Activated CD4-positive, alpha-beta T cell treated with anti-CD3 and anti-CD28 coated beads for 36 hours (primary cell): ENCODE results near the gene TTLL11. TPM values are rescaled to one million over a fixed set of nuclear protein-coding genes. Genes with fewer than 3 reads are reported as not detected.
"Not testable (repeated sequence)": the region's sequence is repeated elsewhere in the genome, so short reads cannot be mapped to it uniquely, and the experiment has no call there.

Source experiments
- ATAC-seq: fragments of 200-7000 bp; cut with Tn5 transposase; one replicate; pipeline ENCODE4 v1.10.0; 2021; ENCODE audit warnings: mild to moderate bottlenecking, moderate library complexity
- CTCF ChIA-PET: fragments of 350-600 bp; sonication (Branson Sonifier 250); formaldehyde crosslinking; loops from one replicate; lab custom pipeline; 2021; ENCODE audit warnings: antibody characterized with exemption; lab: Charles Lee
- POLR2A ChIA-PET: fragments of 350-600 bp; sonication (Branson Sonifier 250); formaldehyde crosslinking; loops from one replicate; lab custom pipeline; 2021; ENCODE audit warnings: antibody characterized with exemption, inconsistent platforms; lab: Charles Lee
- DNase-seq: peaks from one replicate; pipeline ENCODE4 v3.0.0-alpha.2; 2020
- H3K27ac Mint-ChIP-seq: one replicate; pipeline ENCODE4 v1.8.0; 2021; ENCODE audit warnings: mixed read lengths
- H3K27me3 Mint-ChIP-seq: one replicate; pipeline ENCODE4 v1.8.0; 2021; ENCODE audit warnings: mixed read lengths
- H3K36me3 Mint-ChIP-seq: one replicate; pipeline ENCODE4 v1.8.0; 2021; ENCODE audit warnings: low read depth, mixed read lengths
- H3K4me1 Mint-ChIP-seq: one replicate; pipeline ENCODE4 v1.8.0; 2021; ENCODE audit warnings: mixed read lengths
- H3K4me3 Mint-ChIP-seq: one replicate; pipeline ENCODE4 v1.8.0; 2021; ENCODE audit warnings: mild to moderate bottlenecking, moderate library complexity, mixed read lengths
- H3K9me3 Mint-ChIP-seq: one replicate; pipeline ENCODE4 v1.8.0; 2021; ENCODE audit warnings: low read depth, mixed read lengths
- intact Hi-C, 2 experiments: fragments of 100-400 bp; cut with DNase I in 1 of 2; cut with micrococcal nuclease in 1 of 2; formaldehyde crosslinking; loops; one replicate each; pipeline versions ENCODE4 v1.14.2 to v1.15.1; 2022 to 2024; cut with DNase I, micrococcal nuclease
- total RNA-seq, 2 experiments: library from RNA; stranded (reverse); gene quantifications; one replicate each; pipeline ENCODE4 v1.2.3, GENCODE V29; 2021

Gene TTLL11
- total RNA-seq, 2 experiments from 2014 or later, result 1.3 to 1.8 TPM

DNA sequence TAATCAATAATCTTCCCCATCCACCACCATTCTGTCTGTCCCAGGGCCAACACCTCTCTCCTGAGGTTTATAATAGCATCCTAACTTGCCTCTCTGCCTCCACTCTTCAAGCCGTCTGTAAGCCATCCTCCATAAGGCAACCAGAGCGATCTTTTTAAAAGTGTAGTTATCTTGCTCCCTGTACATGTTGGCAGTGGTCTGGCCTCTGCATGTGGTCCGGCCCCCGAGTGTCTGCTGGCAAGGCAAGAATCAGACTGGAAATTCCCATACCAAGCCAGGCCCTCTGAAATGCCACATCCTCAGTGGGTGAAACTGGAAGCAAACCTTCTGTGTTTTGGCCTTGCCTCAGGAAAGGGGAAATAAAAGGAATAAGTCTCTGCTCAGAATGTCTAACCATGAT, 17.0 kb downstream of the TTLL11 start:
- no peak overlapping the region for H3K4me3 Mint-ChIP-seq
- no peak for DNase-seq
- ChIA-PET CTCF (interaction anchor here (1.0 kb wide), 1 partner anchor 23 kb away, joined by 5 read pairs; no protein-coding TSS in a partner anchor), POLR2A (no interaction called here)
- no peak for ATAC-seq
- no peaks in the 10 kb centered on the region for H3K27me3 Mint-ChIP-seq
- peaks cover 14% of the 10 kb centered on the region for H3K9me3 Mint-ChIP-seq
- H3K4me1 Mint-ChIP-seq, result no peaks in the 10 kb centered on the region
- intact Hi-C loops, result no loop called here
- no peak overlapping the region for H3K27ac Mint-ChIP-seq
- peaks cover 9% of the 10 kb centered on the region for H3K36me3 Mint-ChIP-seq

DNA sequence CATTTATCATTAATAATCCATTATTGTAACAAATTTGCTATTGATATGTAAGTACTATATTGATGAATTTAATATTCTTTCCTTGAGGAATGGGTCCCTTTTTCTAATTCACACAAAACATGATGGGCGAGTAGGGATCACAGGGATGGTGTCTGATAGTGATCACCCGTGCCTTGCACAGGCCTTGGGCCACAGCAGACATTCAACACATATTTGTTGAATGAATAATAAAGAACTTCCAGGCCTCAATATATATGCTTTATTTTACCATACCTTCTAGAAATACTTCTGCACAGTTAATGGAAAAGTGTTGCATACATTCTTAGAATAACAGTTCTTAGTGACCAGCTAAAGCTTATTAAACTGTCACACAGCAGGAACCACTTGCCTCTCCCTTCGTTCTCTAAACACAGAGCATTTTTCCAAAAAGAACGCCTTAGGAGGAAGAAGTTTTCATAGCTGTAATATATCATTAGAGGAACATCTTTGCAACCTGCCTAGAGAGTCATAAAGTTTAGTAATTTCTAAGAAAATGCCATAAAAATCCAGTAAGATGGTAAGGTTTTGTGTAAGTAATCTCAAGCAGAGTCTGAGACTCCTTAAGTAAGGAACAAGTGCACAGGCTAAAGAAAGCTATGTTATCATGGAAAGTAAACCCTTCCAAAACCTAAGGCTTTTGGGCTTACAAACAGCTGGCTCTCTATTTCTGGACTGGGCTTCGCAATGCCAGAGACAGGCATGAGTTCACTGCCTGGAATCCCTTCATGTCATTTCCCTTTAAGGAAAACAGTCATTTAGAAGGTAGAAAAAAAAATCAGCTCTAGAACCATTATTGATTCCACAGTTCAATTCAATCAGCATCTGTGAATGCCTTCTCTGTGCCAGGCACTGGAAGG, 17.7 kb downstream of the TTLL11 start:
- Mint-ChIP-seq H3K4me1 (no peaks in the 10 kb centered on the region), H3K36me3 (peaks cover 9% of the 10 kb centered on the region), H3K27ac (no peak overlapping the region), H3K4me3 (no peak overlapping the region), H3K27me3 (no peaks in the 10 kb centered on the region), H3K9me3 (peaks cover 14% of the 10 kb centered on the region)
- ChIA-PET CTCF (interaction anchor here (0.5 to 1.0 kb wide), 3 partner anchors 24 to 272 kb away, joined by 3 to 5 read pairs (median 3); no protein-coding TSS in a partner anchor), POLR2A (no interaction called here)
- no peak for DNase-seq
- intact Hi-C loops, result no loop called here
- no peak for ATAC-seq

DNA sequence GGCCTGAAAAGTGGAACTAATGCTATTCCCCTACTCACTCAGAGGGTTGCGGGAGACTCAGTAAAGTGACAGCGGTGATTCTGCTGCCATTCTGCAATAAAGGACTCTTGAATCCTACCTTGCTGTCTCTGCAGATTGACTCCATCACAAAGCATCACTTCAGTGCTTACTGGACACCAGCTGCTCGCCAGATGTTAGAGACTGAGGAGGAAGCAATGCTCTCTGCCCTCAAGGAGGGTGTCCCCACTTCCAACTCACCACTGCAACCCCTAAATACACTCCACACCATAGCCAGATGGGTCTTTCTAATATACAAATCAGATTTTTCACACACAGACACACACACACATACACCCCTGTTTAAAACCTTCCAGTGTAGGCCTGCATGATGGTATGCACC, 21.4 kb downstream of the TTLL11 start:
- H3K4me1 Mint-ChIP-seq, result no peaks in the 10 kb centered on the region
- no peak overlapping the region for H3K4me3 Mint-ChIP-seq
- H3K36me3 Mint-ChIP-seq, result peaks cover 3% of the 10 kb centered on the region
- no peak overlapping the region for H3K27ac Mint-ChIP-seq
- ChIA-PET POLR2A (interaction anchor here (0.6 kb wide), 1 partner anchor 752 kb away, joined by 12 read pairs; no protein-coding TSS in a partner anchor), CTCF (no interaction called here)
- intact Hi-C loops, result no loop called here
- peaks cover 3% of the 10 kb centered on the region for H3K9me3 Mint-ChIP-seq
- H3K27me3 Mint-ChIP-seq, result no peaks in the 10 kb centered on the region
- no peak for ATAC-seq
- DNase-seq, result no peak

DNA sequence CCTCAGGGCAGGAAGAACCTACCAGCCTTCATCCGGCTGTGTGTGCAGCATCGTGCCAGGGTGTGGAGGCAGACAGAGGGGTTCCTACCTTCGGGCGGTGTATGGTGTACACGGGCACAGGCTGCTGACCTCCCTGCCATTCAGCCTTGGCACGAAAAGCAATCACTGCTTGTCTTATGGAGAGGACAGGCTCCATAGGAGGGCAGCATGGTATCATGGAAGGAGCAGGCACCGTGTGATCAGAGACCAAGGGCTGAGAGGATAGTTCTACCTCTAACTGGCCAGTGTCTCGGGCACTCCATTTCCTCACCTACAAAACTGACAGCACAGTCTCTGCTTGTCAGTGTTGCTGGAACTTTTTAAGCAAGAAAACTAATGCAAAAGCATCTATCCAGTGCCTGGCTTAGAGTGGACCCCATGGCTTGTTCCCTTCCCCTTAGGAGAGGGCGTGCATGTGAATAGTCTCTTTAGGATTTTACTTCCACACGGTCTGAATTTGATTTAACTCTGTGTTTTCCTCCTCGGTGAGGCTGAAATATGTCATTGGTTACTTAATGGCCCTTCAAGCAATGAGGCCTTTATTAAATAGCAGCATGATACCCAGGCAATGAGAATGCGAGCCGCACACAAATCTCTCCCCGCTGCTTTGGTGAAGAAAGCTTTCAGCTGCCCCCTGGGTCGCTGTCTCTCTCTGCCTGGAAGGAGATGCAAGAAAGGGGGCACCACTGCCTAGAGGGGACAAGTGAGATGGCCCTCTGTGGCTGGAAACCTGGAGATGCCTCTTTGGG, 22.2 kb downstream of the TTLL11 start:
- POLR2A ChIA-PET, result no interaction called here
- ATAC-seq, result no peak
- CTCF ChIA-PET, result no interaction called here
- H3K27ac Mint-ChIP-seq, result no peak overlapping the region
- intact Hi-C loops, result no loop called here
- no peak for DNase-seq
- H3K9me3 Mint-ChIP-seq, result no peaks in the 10 kb centered on the region
- no peak overlapping the region for H3K4me3 Mint-ChIP-seq
- no peaks in the 10 kb centered on the region for H3K36me3 Mint-ChIP-seq
- no peaks in the 10 kb centered on the region for H3K27me3 Mint-ChIP-seq
- H3K4me1 Mint-ChIP-seq, result no peaks in the 10 kb centered on the region

DNA sequence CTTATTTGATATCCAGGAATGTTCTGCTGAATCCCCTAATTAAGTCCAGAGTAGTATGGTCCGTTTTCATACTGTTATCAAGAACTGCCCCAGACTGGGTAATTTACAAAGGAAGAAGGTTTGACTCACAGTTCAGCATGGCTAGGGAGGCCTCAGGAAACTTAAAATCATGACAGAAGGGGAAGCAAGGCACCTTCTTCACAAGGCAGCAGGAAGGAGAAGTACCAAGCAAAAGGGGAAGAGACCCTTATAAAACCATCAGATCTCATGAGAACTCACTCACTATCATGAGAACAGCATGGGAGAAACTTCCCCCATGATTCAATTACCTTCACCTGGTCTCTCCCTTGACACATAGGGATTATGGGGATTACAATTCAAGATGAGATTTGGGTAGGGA, 26.4 kb downstream of the TTLL11 start:
- H3K27ac Mint-ChIP-seq, H3K36me3 Mint-ChIP-seq, H3K27me3 Mint-ChIP-seq, H3K4me3 Mint-ChIP-seq, H3K9me3 Mint-ChIP-seq, CTCF ChIA-PET, POLR2A ChIA-PET, H3K4me1 Mint-ChIP-seq, intact Hi-C loops, DNase-seq, ATAC-seq: not testable (repeated sequence)

DNA sequence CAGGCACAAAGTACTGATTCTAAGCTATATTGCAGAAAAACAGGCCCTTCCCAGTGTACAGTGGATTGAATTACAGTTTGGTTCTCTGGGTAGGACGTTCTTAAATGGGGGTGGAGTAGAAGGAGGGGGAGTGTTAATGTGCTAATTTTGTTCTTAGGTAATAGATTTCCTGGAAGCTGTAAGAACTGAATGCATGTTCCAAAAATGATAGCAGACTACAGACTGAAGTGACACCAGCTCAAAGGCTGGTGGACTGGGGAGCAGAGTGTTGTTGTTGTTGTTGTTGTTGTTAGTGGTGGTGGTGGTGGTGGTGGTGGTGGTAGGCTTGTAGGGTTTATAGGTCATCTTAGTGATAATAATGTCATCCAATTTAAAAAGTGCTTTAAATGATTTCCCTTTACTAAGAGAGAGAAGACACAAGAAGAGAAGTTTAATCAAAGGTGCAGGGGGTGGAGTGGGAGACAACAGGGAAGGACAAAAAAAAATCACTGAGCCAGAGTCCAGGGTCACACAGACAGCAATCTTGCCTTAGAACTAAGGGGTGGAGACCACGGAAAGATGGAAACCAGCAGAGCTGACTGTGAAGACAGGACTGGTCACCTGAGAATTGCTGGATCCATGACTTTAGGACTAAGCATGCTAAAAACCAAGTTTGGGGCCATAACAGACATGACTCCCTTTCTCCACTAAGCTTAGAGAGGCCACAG, 27.0 kb downstream of the TTLL11 start:
- H3K27me3 Mint-ChIP-seq, result no peaks in the 10 kb centered on the region
- DNase-seq, result no peak
- H3K27ac Mint-ChIP-seq, result no peak overlapping the region
- H3K9me3 Mint-ChIP-seq, result no peaks in the 10 kb centered on the region
- peaks cover under 1% of the 10 kb centered on the region for H3K36me3 Mint-ChIP-seq
- H3K4me1 Mint-ChIP-seq, result no peaks in the 10 kb centered on the region
- CTCF ChIA-PET, result no interaction called here
- POLR2A ChIA-PET, result no interaction called here
- H3K4me3 Mint-ChIP-seq, result no peak overlapping the region
- ATAC-seq, result no peak
- intact Hi-C loops, result no loop called here

DNA sequence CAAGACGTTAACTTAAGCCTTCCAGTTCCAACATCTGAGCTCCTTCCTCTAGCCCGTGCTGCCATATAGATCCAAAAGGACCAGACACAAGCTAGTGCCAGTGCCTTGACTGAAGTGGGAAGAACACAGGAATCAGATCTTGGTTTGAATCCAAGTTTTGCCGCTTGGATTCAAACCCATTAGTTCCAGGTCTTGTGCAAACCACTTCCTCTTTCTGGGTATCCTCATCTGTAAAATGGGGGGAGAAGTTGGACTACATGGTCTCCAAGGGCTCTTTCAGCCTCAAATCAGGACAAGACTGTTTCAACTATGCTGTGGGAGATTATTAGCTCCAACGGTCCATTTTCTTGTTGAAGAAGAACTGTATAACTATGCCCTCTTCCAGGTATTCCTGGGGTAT, 32.6 kb downstream of the TTLL11 start:
- Mint-ChIP-seq H3K36me3 (peaks cover 3% of the 10 kb centered on the region), H3K4me1 (no peaks in the 10 kb centered on the region), H3K27ac (no peak overlapping the region), H3K4me3 (no peak overlapping the region), H3K27me3 (no peaks in the 10 kb centered on the region), H3K9me3 (no peaks in the 10 kb centered on the region)
- ATAC-seq, result no peak
- CTCF ChIA-PET, result interaction anchor here (0.7 kb wide), 1 partner anchor 13 kb away, joined by 3 read pairs; no protein-coding TSS in a partner anchor
- no peak for DNase-seq
- intact Hi-C loops, result no loop called here
- POLR2A ChIA-PET, result no interaction called here

DNA sequence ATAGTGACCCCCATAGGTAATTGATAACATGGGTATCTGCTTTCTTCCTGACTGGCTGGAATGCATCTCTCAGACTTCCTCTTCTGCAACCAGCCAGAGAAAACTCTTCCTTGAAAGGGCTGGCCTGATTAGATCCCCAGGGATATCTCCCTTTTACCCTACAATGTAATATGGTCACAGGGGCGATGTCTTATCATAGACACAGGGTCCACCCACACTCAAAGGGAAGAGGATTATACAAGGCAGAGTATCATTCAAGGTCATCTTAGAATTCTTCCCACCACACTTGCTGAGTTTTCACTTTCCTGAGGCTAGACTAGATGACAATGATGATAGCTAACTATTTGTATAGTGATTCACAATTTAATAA, 33.2 kb downstream of the TTLL11 start:
- Mint-ChIP-seq H3K9me3 (no peaks in the 10 kb centered on the region), H3K27me3 (no peaks in the 10 kb centered on the region), H3K27ac (no peak overlapping the region), H3K36me3 (peaks cover 3% of the 10 kb centered on the region), H3K4me1 (no peaks in the 10 kb centered on the region), H3K4me3 (no peak overlapping the region)
- intact Hi-C loops, result no loop called here
- ChIA-PET CTCF (no interaction called here), POLR2A (no interaction called here)
- DNase-seq, result no peak
- ATAC-seq, result no peak

DNA sequence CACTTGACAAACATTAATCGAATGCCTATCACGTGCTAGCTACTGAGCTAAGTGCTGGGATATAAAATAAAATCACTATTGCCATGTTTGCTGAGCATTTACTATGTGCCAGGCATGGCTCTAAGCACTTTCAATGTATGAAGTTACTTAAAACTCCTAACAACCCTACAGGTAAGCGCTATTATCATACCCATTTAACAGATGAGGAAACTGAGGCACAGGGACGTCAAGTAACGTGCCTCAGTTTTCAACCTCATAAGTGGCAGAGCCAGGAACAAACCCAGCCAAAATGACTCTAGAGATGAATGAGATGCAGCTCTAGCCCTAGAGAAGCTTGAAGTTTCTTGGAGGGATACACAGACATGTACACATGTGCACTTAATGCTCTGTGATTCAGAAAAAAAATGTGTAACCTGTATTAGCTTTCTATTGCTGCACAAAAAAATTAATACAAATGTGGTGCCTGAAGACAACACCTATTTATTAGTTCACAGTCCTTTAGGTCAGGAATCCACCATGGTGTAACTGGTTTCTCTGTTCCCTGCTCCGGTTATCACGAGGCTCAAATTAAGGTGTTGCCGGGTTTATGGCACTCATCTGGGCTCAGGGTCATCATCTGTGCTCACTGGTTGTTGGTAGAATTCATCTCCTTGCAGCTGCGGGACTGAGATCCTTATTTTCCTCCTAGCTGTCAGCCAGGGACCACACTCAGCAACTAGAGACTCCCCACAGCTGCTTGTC, 33.7 kb downstream of the TTLL11 start:
- POLR2A ChIA-PET, result no interaction called here
- ATAC-seq, result no peak
- Mint-ChIP-seq H3K36me3 (peaks cover 3% of the 10 kb centered on the region), H3K4me3 (no peak overlapping the region), H3K9me3 (no peaks in the 10 kb centered on the region), H3K27me3 (no peaks in the 10 kb centered on the region), H3K4me1 (no peaks in the 10 kb centered on the region), H3K27ac (no peak overlapping the region)
- intact Hi-C loops, result no loop called here
- CTCF ChIA-PET, result interaction anchor here (1.0 kb wide), 1 partner anchor 47 kb away, joined by 3 read pairs; no protein-coding TSS in a partner anchor
- no peak for DNase-seq

DNA sequence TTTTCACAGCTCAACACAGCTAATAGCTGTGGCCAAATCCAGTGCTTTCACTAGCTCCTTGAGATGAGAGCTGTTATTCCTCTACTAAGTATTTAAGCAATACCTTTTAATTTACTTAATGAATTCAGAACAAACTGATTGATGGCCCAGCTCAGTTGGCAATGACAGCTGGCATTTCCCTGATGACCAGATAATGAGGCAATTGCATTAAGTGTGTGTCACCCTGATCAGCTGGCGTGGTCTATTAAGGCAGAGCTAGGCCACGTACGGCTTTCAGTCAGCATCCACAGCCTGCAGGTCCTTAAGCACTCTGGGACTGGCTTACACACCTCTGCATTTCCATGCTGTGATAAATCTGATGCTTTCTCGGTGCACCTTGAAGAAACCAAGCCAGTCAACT, 34.4 kb downstream of the TTLL11 start:
- intact Hi-C loops, result no loop called here
- H3K4me3 Mint-ChIP-seq, result no peak overlapping the region
- POLR2A ChIA-PET, result no interaction called here
- H3K27me3 Mint-ChIP-seq, result no peaks in the 10 kb centered on the region
- H3K9me3 Mint-ChIP-seq, result no peaks in the 10 kb centered on the region
- peaks cover 3% of the 10 kb centered on the region for H3K36me3 Mint-ChIP-seq
- H3K4me1 Mint-ChIP-seq, result no peaks in the 10 kb centered on the region
- CTCF ChIA-PET, result interaction anchor here (1.0 to 1.5 kb wide), 2 partner anchors 41 to 46 kb away, joined by 3 to 4 read pairs; no protein-coding TSS in a partner anchor
- DNase-seq, result no peak
- ATAC-seq, result no peak
- no peak overlapping the region for H3K27ac Mint-ChIP-seq

DNA sequence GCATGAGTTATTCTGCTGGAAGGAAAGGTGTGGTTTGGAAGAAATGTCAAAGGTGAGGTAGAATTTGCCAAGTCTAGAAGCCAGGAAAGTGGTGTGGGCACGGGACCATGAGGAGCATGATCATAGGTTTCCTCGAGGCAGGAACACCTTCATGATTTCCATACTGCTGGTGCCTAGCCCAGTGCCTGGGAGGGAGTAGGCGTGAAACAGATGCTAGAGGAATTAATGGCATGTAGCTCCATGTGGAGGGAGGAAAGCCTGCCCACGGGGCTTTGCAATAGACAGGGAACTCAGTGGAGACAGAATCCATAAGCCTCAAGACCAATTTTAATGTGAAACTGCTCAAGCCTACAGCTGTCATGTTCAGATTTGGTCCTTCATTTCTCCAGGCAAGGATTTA, 35.1 kb downstream of the TTLL11 start:
- Mint-ChIP-seq H3K4me1 (peaks cover 1% of the 10 kb centered on the region), H3K27ac (no peak overlapping the region), H3K9me3 (no peaks in the 10 kb centered on the region), H3K27me3 (no peaks in the 10 kb centered on the region), H3K36me3 (peaks cover 3% of the 10 kb centered on the region), H3K4me3 (no peak overlapping the region)
- POLR2A ChIA-PET, result no interaction called here
- ATAC-seq, result no peak
- DNase-seq, result no peak
- CTCF ChIA-PET, result interaction anchor here (1.0 to 1.5 kb wide), 2 partner anchors 41 to 46 kb away, joined by 3 to 4 read pairs; no protein-coding TSS in a partner anchor
- intact Hi-C loops, result no loop called here
